Measurements from ENCODE around the gene NANOS2. TPM values are rescaled to one million over a fixed set of nuclear protein-coding genes. Genes with fewer than 3 reads are reported as not detected.

Gene NANOS2
- total RNA-seq (ENCODE audit: low replicate concordance): not detected in 2 replicates

GRCh38 chr19:45913874-45914830, at the start of gene NANOS2:
Gene NANOS2 (minus strand): TSS chr19:45914778. CDS start chr19:45914693, 85 bp downstream.

GRCh38 chr19:45901912-45902650, 12.5 kb downstream of the NANOS2 start, which contains the start of gene MYPOP:
Gene MYPOP (minus strand): TSS chr19:45902613. CDS start chr19:45901773, 840 bp downstream.

GRCh38 chr19:45885556-45886426, 28.8 kb downstream of the NANOS2 start, which contains the start of gene IRF2BP1:
Gene IRF2BP1 (minus strand): TSS chr19:45886141. CDS start chr19:45885774, 367 bp downstream.

GRCh38 chr19:45863840-45864628, 50.5 kb downstream of the NANOS2 start, which contains the start of gene FOXA3:
Gene FOXA3 (plus strand): TSS chr19:45864326. CDS start chr19:45864457, 131 bp downstream.

Other genes with a start within 250 kb of the NANOS2 start
- 1.8 TPM in 1 of 2 replicates, not detected in the other for gene GIPR, start 246.6 kb downstream of the NANOS2 start, total RNA-seq (ENCODE audit: low replicate concordance)
- 966 and 1,002 TPM in 2 replicates for gene SNRPD2, start 222.8 kb downstream of the NANOS2 start, total RNA-seq (ENCODE audit: low replicate concordance)
- gene QPCTL, start 222.1 kb downstream of the NANOS2 start, total RNA-seq (ENCODE audit: low replicate concordance): 3.2 and 10.4 TPM in 2 replicates
- 2.3 and 3.5 TPM in 2 replicates for gene FBXO46, start 183.9 kb downstream of the NANOS2 start, total RNA-seq (ENCODE audit: low replicate concordance)
- gene MEIOSIN, start 181.3 kb downstream of the NANOS2 start, total RNA-seq (ENCODE audit: low replicate concordance): not detected in 2 replicates
- gene SIX5, start 145.5 kb downstream of the NANOS2 start, total RNA-seq (ENCODE audit: low replicate concordance): 4.1 and 6.2 TPM in 2 replicates
- gene DMPK, start 132.3 kb downstream of the NANOS2 start, total RNA-seq (ENCODE audit: low replicate concordance): 28.9 and 131 TPM in 2 replicates
- gene DMWD, start 121.9 kb downstream of the NANOS2 start, total RNA-seq (ENCODE audit: low replicate concordance): 14.3 and 21.6 TPM in 2 replicates
- gene RSPH6A, start 99.5 kb downstream of the NANOS2 start, total RNA-seq (ENCODE audit: low replicate concordance): 0.08 TPM in 1 of 2 replicates, not detected in the other
- 29.4 and 46.5 TPM in 2 replicates for gene SYMPK, start 51.6 kb downstream of the NANOS2 start, total RNA-seq (ENCODE audit: low replicate concordance)
- not detected in 2 replicates for gene FOXA3, start 50.5 kb downstream of the NANOS2 start, total RNA-seq (ENCODE audit: low replicate concordance)
- gene IRF2BP1, start 28.6 kb downstream of the NANOS2 start, total RNA-seq (ENCODE audit: low replicate concordance): 14.5 and 24.1 TPM in 2 replicates
- gene MYPOP, start 12.2 kb downstream of the NANOS2 start, total RNA-seq (ENCODE audit: low replicate concordance): 0.94 and 1.1 TPM in 2 replicates
- 0.23 and 1.2 TPM in 2 replicates for gene NOVA2, start 59.1 kb upstream of the NANOS2 start, total RNA-seq (ENCODE audit: low replicate concordance)
- 6.0 and 6.4 TPM in 2 replicates for gene CCDC61, start 80.7 kb upstream of the NANOS2 start, total RNA-seq (ENCODE audit: low replicate concordance)
- not detected in 2 replicates for gene PGLYRP1, start 108.3 kb upstream of the NANOS2 start, total RNA-seq (ENCODE audit: low replicate concordance)
- gene IGFL4, start 126.2 kb upstream of the NANOS2 start, total RNA-seq (ENCODE audit: low replicate concordance): under 0.01 TPM in 1 of 2 replicates, not detected in the other
- not detected in 2 replicates for gene IGFL3, start 209.9 kb upstream of the NANOS2 start, total RNA-seq (ENCODE audit: low replicate concordance)
- not detected in 2 replicates for gene IGFL2, start 233.5 kb upstream of the NANOS2 start, total RNA-seq (ENCODE audit: low replicate concordance)